Measurements from ENCODE around the gene TBC1D26. TPM values are rescaled to one million over a fixed set of nuclear protein-coding genes. Genes with fewer than 3 reads are reported as not detected.
A peak's percentile ranks its signal among the peaks of the same experiment; 100 is the strongest.
"Not testable (repeated sequence)": the region's sequence is repeated elsewhere in the genome, so short reads cannot be mapped to it uniquely, and the experiment has no call there.

TBC1D26 gene
- 0.35 TPM in 1 of 2 replicates, not detected in the other for total RNA-seq (2014; rRNA removed; shearing (Covaris generic))
- 0.13 and 0.18 TPM in 2 replicates for polyA plus RNA-seq (2014; cell fraction: nucleus; rRNA removed)

GRCh38 chr17:15731900-15732299 lies at the start of gene TBC1D26:
TBC1D26 (plus strand) TSS chr17:15732283; CDS start chr17:15735349, 3,066 bp downstream.
- not testable (repeated sequence) for DNase-seq (ENCODE audit: extremely low read depth, low read depth)

GRCh38 chr17:15683135-15683534 lies 48.9 kb upstream of the TBC1D26 start:
- DNase-seq (ENCODE audit: extremely low read depth, low read depth), result not testable (repeated sequence)

- peak; percentile 36 for DNase-seq (ENCODE audit: extremely low read depth, low read depth)
Observed at GRCh38 chr17:15683824-15684478, 48.1 kb upstream of the TBC1D26 start, which contains the start of gene TRIM16. TRIM16 (minus strand) TSS chr17:15684311; CDS start chr17:15651609, 32,702 bp downstream.

- not testable (repeated sequence) for DNase-seq (ENCODE audit: extremely low read depth, low read depth)
Observed at GRCh38 chr17:15687494-15687893, 44.6 kb upstream of the TBC1D26 start.

GRCh38 chr17:15698967-15699366 lies 33.1 kb upstream of the TBC1D26 start:
- not testable (repeated sequence) for DNase-seq (ENCODE audit: extremely low read depth, low read depth)

- peak; percentile 100 for DNase-seq (ENCODE audit: extremely low read depth, low read depth)
Observed at GRCh38 chr17:15699413-15699924, 32.6 kb upstream of the TBC1D26 start, which contains the start of gene ZNF286A. ZNF286A (plus strand) TSS chr17:15699752; CDS start chr17:15700330, 578 bp downstream.

GRCh38 chr17:15699937-15700336 lies 32.1 kb upstream of the TBC1D26 start:
- DNase-seq (ENCODE audit: extremely low read depth, low read depth), result not testable (repeated sequence)

GRCh38 chr17:15704239-15704638 lies 27.8 kb upstream of the TBC1D26 start:
- not testable (repeated sequence) for DNase-seq (ENCODE audit: extremely low read depth, low read depth)

- not testable (repeated sequence) for DNase-seq (ENCODE audit: extremely low read depth, low read depth)
Observed at GRCh38 chr17:15704813-15705212, 27.3 kb upstream of the TBC1D26 start.

- not testable (repeated sequence) for DNase-seq (ENCODE audit: extremely low read depth, low read depth)
Observed at GRCh38 chr17:15708879-15709278, 23.2 kb upstream of the TBC1D26 start.

- not testable (repeated sequence) for DNase-seq (ENCODE audit: extremely low read depth, low read depth)
Observed at GRCh38 chr17:15716601-15717563, 15.2 kb upstream of the TBC1D26 start.

GRCh38 chr17:15730535-15730934 lies 1.5 kb upstream of the TBC1D26 start:
- not testable (repeated sequence) for DNase-seq (ENCODE audit: extremely low read depth, low read depth)

GRCh38 chr17:15733174-15733789 lies 1.2 kb downstream of the TBC1D26 start:
- DNase-seq (ENCODE audit: extremely low read depth, low read depth), result not testable (repeated sequence)

GRCh38 chr17:15736578-15736977 lies 4.5 kb downstream of the TBC1D26 start:
- DNase-seq (ENCODE audit: extremely low read depth, low read depth), result not testable (repeated sequence)

- no peak for DNase-seq (ENCODE audit: extremely low read depth, low read depth)
Observed at GRCh38 chr17:15738066-15738465, 6.0 kb downstream of the TBC1D26 start.

- not testable (repeated sequence) for DNase-seq (ENCODE audit: extremely low read depth, low read depth)
Observed at GRCh38 chr17:15739259-15739658, 7.2 kb downstream of the TBC1D26 start.

- not testable (repeated sequence) for DNase-seq (ENCODE audit: extremely low read depth, low read depth)
Observed at GRCh38 chr17:15740041-15740440, 8.0 kb downstream of the TBC1D26 start.

- DNase-seq (ENCODE audit: extremely low read depth, low read depth), result no peak
Observed at GRCh38 chr17:15740570-15741120, 8.6 kb downstream of the TBC1D26 start.

- no peak for DNase-seq (ENCODE audit: extremely low read depth, low read depth)
Observed at GRCh38 chr17:15741624-15742023, 9.5 kb downstream of the TBC1D26 start.

Data from NCI-H460 (cell line).